ENCODE measurements around the gene ZC3H12A. TPM values are rescaled to one million over a fixed set of nuclear protein-coding genes. Genes with fewer than 3 reads are reported as not detected.

Gene ZC3H12A
- total and polyA plus RNA-seq, 2 of the 4 experiments (the other 2 are of a cell fraction): 3.8 to 14.2 TPM

DNA sequence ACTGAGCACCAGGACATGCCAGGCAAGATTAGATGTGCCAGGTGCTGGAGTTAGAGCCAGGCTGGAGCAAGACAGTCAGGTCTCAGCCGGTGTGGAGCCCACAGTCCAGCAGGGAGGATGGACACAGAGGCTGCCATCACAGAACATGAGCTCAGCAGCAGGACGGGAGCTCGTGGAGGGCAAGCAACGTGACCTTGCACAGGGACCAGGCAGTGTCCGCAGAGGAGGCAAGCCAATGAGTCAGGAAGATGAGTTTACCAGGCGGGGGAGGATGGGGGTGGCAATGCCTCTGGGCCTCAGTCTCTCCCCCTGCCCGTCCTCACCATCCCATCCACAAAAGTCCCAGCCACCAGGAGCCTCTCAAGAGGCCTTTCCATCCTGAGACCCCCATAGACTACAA, 20.7 kb upstream of the ZC3H12A start:
- Histone ChIP-seq H3K36me3 (ENCODE audit: control insufficient read depth, insufficient read depth, low read length) (no peaks in the 10 kb centered on the region), H3K27me3 (ENCODE audit: control insufficient read depth, insufficient read depth, low read length) (no peaks in the 10 kb centered on the region; the same call in 1 of the 2 replicates), H2AFZ (replicated peaks; ENCODE audit: low read length, poor library complexity) (no peak overlapping the region), H3K18ac (ENCODE audit: low read depth, low read length) (no peak overlapping the region), H2BK120ac (ENCODE audit: low read depth, low read length) (no peak overlapping the region), H3K79me1 (ENCODE audit: low read depth in 1 of 2, low read length in 2 of 2) (peaks cover 0 to 3% of the 10 kb centered on the region in 2 experiments; a peak in 1 of 4 replicates), H4K5ac (ENCODE audit: low read depth, low read length) (no peak overlapping the region), H3K23ac (ENCODE audit: low read depth, low read length) (no peak overlapping the region), H4K91ac (ENCODE audit: insufficient read depth, low read depth, low read length) (no peak overlapping the region), H3K27ac (ENCODE audit: insufficient read depth, low read length) (no peak overlapping the region), H3K9ac (ENCODE audit: low read depth, low read length) (no peak overlapping the region), H3K56ac (ENCODE audit: extremely low read depth, insufficient read depth, low read length) (no peak overlapping the region), H3K4ac (ENCODE audit: low read depth, low read length) (no peak overlapping the region), H3K14ac (replicated peaks; ENCODE audit: low read depth, low read length) (no peak overlapping the region), H3K4me2 (ENCODE audit: low read depth, low read length) (no peak overlapping the region), H3K9me1 (ENCODE audit: insufficient read depth, low read length) (no peaks in the 10 kb centered on the region), H2AK5ac (ENCODE audit: low read depth, low read length) (no peak overlapping the region), H2AK9ac (replicated peaks; ENCODE audit: low read depth, low read length, poor library complexity) (no peak overlapping the region), H3K9me3 (ENCODE audit: control insufficient read depth, insufficient read depth, low read length) (no peaks in the 10 kb centered on the region), H4K8ac (ENCODE audit: low read depth in 2 of 2, low read length in 2 of 2) (no peak overlapping the region), H3K4me1 (ENCODE audit: control insufficient read depth, insufficient read depth, low read length) (peaks cover 4% of the 10 kb centered on the region), H3K4me3 (ENCODE audit: insufficient read depth, low read depth, low read length) (no peak overlapping the region), H4K20me1 (ENCODE audit: insufficient read depth, low read length) (no peaks in the 10 kb centered on the region), H2BK20ac (ENCODE audit: low read depth, low read length) (no peak overlapping the region), H2BK5ac (ENCODE audit: low read depth, low read length, poor library complexity, severe bottlenecking) (no peak overlapping the region), H2BK15ac (ENCODE audit: low read depth, low read length) (no peak overlapping the region)
- DNase-seq (no peak), ATAC-seq (ENCODE audit: low read depth) (no peak)
- ChIA-PET CTCF (interaction anchor here (1.0 to 5.7 kb wide), 5 partner anchors 12 to 40 kb away, joined by 3 to 49 read pairs (median 3); no protein-coding TSS in a partner anchor), POLR2A (ENCODE audit: unreplicated experiment) (no interaction called here)
- intact Hi-C loops (cut with micrococcal nuclease): loop anchor here (10.0 kb wide), 1 partner anchor 121 kb away; no protein-coding TSS in a partner anchor
- 86% methylated on average over 4 of the region's 7 CpGs; no CpG with 5 or more reads in 1 of the 2 experiments for WGBS, 2 experiments (ENCODE audit: extremely low coverage in 2 of 2, insufficient read length in 1 of 2)
- BruUV-seq (replicated peaks): no TSS peak
- in situ Hi-C loops (cut with MboI; ENCODE audit: low sequenced_read_pairs): loop anchor here (5.0 to 10.0 kb wide), 2 partner anchors 34 to 231 kb away; no protein-coding TSS in a partner anchor
- dilution Hi-C loops (cut with HindIII; ENCODE audit: low sequenced_read_pairs, unreplicated experiment): no loop called here
- TF ChIP-seq USF2 (IDR thresholded peaks at IDR 0.05; ENCODE audit: low read depth, low read length): no peak
- no peak for TF ChIP-seq RAD21 (IDR thresholded peaks at IDR 0.05; ENCODE audit: low read length)
- TF ChIP-seq CHD1 (IDR thresholded peaks at IDR 0.05; ENCODE audit: low read depth, low read length): no peak
- no peak for TF ChIP-seq MAZ (IDR thresholded peaks at IDR 0.05; ENCODE audit: borderline replicate concordance, low read depth, low read length)
- TF ChIP-seq MXI1 (IDR thresholded peaks at IDR 0.05; ENCODE audit: borderline replicate concordance, low read depth, low read length): no peak
- TF ChIP-seq FOS (IDR thresholded peaks at IDR 0.05; ENCODE audit: low read depth, low read length): no peak
- no peak for TF ChIP-seq RCOR1 (IDR thresholded peaks at IDR 0.05; ENCODE audit: insufficient replicate concordance, low read length)
- TF ChIP-seq NFE2L2 (IDR thresholded peaks at IDR 0.05; ENCODE audit: low read depth, low read length): no peak
- TF ChIP-seq MAFK (IDR thresholded peaks at IDR 0.05; ENCODE audit: low read depth, low read length): no peak
- TF ChIP-seq, protein P1, sequence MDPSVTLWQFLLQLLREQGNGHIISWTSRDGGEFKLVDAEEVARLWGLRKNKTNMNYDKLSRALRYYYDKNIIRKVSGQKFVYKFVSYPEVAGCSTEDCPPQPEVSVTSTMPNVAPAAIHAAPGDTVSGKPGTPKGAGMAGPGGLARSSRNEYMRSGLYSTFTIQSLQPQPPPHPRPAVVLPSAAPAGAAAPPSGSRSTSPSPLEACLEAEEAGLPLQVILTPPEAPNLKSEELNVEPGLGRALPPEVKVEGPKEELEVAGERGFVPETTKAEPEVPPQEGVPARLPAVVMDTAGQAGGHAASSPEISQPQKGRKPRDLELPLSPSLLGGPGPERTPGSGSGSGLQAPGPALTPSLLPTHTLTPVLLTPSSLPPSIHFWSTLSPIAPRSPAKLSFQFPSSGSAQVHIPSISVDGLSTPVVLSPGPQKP (IDR thresholded peaks at IDR 0.05; ENCODE audit: borderline replicate concordance, low read depth, low read length): no peak
- TF ChIP-seq POLR2A (IDR thresholded peaks at IDR 0.05; ENCODE audit: low read depth, low read length): no peak
- no peak for TF ChIP-seq RFX5 (IDR thresholded peaks at IDR 0.05; ENCODE audit: low read depth, low read length)
- no peak for TF ChIP-seq CEBPB (IDR thresholded peaks at IDR 0.05; ENCODE audit: low read depth, low read length)
- TF ChIP-seq BHLHE40 (IDR thresholded peaks at IDR 0.05; ENCODE audit: low read depth, low read length): no peak
- TF ChIP-seq SMC3 (IDR thresholded peaks at IDR 0.05; ENCODE audit: low read depth, low read length): no peak
- TF ChIP-seq CTCF (conservative IDR thresholded peaks at IDR 0.05; ENCODE audit: low read depth, low read length): no peak

Measured in IMR-90 (cell line).